HUES64 (cell line): Measurements from ENCODE around the gene MSL2. TPM values are rescaled to one million over a fixed set of nuclear protein-coding genes. Genes with fewer than 3 reads are reported as not detected.
"Not testable (repeated sequence)": the region's sequence is repeated elsewhere in the genome, so short reads cannot be mapped to it uniquely, and the experiment has no call there.

Experiments used
- H3K27ac ChIP-seq: 2 replicates; pipeline ENCODE4 v1.7.0; 2013; ENCODE audit warnings: low read depth, low read length, inconsistent platforms
- H3K27me3 ChIP-seq: 2 replicates; pipeline ENCODE4 v1.6.1; 2013; ENCODE audit warnings: mild to moderate bottlenecking, low read length; ENCODE audit not compliant: insufficient read depth
- H3K36me3 ChIP-seq: 2 replicates; pipeline ENCODE4 v1.6.1; 2013; ENCODE audit warnings: mild to moderate bottlenecking, low read length; ENCODE audit not compliant: insufficient read depth
- H3K4me1 ChIP-seq: 2 replicates; pipeline ENCODE4 v1.6.1; 2013; ENCODE audit warnings: mild to moderate bottlenecking, low read length, moderate library complexity; ENCODE audit not compliant: insufficient read depth
- H3K4me3 ChIP-seq: 2 replicates; pipeline ENCODE4 v1.5.1; 2013; ENCODE audit warnings: mild to moderate bottlenecking, low read length, moderate library complexity
- H3K9ac ChIP-seq: 2 replicates; pipeline ENCODE4 v1.6.1; 2013; ENCODE audit warnings: mild to moderate bottlenecking, low read depth, low read length
- H3K9me3 ChIP-seq: 2 replicates; pipeline ENCODE4 v1.6.1; 2013; ENCODE audit warnings: low read depth, low read length; ENCODE audit not compliant: insufficient read depth
- WGBS: fragments of 150-250, 120-280 bp; methylation state at CpG from one replicate; pipeline ENCODE4 v1.1.7; 2013; ENCODE audit warnings: missing lambda C conversion rate; 5-methylcytosine and 5-hydroxymethylcytosine counted together
- polyA plus RNA-seq, 2 experiments: library from polyadenylated mRNA; stranded (reverse); fragments of 50-300 nt; gene quantifications; one replicate each; pipeline ENCODE4 v1.2.3, GENCODE V29; 2013

The MSL2 gene
- polyA plus RNA-seq (2013, experiment 1 of 2), result 23.3 TPM
- polyA plus RNA-seq (2013, experiment 2 of 2), result 26.6 TPM

GRCh38 chr3:136196064-136196400, at the start of gene MSL2:
MSL2 (minus strand) TSS chr3:136196335; CDS start chr3:136195113, 1,222 bp downstream.
- under 1% methylated on average over 37 of the region's 37 CpGs for WGBS
- H3K4me1 ChIP-seq, result peaks cover 16% of the 10 kb centered on the region
- H3K36me3 ChIP-seq, result no peaks in the 10 kb centered on the region
- H3K9ac ChIP-seq, result peak within 1 kb of the TSS; percentile 84
- H3K9me3 ChIP-seq, result peaks cover 5% of the 10 kb centered on the region; the same call in 1 of the 2 replicates
- no peaks in the 10 kb centered on the region for H3K27me3 ChIP-seq
- H3K27ac ChIP-seq, result peak within 1 kb of the TSS; percentile 99
- H3K4me3 ChIP-seq, result peak within 1 kb of the TSS; percentile 98

- no peak overlapping the region for H3K4me3 ChIP-seq
- peaks cover 1% of the 10 kb centered on the region; the same call in 1 of the 2 replicates for H3K4me1 ChIP-seq
- 84% methylated on average over 3 of the region's 3 CpGs for WGBS
- H3K36me3 ChIP-seq, result no peaks in the 10 kb centered on the region
- H3K9ac ChIP-seq, result no peak overlapping the region
- H3K27me3 ChIP-seq, result no peaks in the 10 kb centered on the region
- H3K27ac ChIP-seq, result no peak overlapping the region
- no peaks in the 10 kb centered on the region for H3K9me3 ChIP-seq
These were observed 49.6 kb upstream of the MSL2 start for GRCh38 chr3:136245691-136246090.

- H3K4me1 ChIP-seq, result peaks cover 20% of the 10 kb centered on the region
- no peak overlapping the region for H3K27ac ChIP-seq
These were observed 43.0 kb upstream of the MSL2 start for GRCh38 chr3:136239094-136239493.

GRCh38 chr3:136237961-136238649, 42.0 kb upstream of the MSL2 start:
- Histone ChIP-seq H3K4me1 (peaks cover 20% of the 10 kb centered on the region), H3K9ac (no peak overlapping the region), H3K9me3 (no peaks in the 10 kb centered on the region), H3K27me3 (0 out of 2 replicates have a peak, but pooled peaks cover 7% of the 10 kb centered on the region), H3K4me3 (no peak overlapping the region), H3K27ac (no peak overlapping the region), H3K36me3 (no peaks in the 10 kb centered on the region)
- 54% methylated on average over 4 of the region's 4 CpGs for WGBS

More at GRCh38 chr3:136239094-136239493, 43.0 kb upstream of the MSL2 start:
- H3K9ac ChIP-seq, result no peak overlapping the region
- H3K36me3 ChIP-seq, result no peaks in the 10 kb centered on the region
- H3K9me3 ChIP-seq, result no peaks in the 10 kb centered on the region
- 0 out of 2 replicates have a peak, but pooled peaks cover 7% of the 10 kb centered on the region for H3K27me3 ChIP-seq
- no CpG with 5 or more reads among the region's 1 CpG for WGBS
- H3K4me3 ChIP-seq, result no peak overlapping the region

GRCh38 chr3:136237103-136237502, 41.0 kb upstream of the MSL2 start:
- WGBS, result 89% methylated on average over 1 of the region's 1 CpG
- Histone ChIP-seq H3K9me3 (no peaks in the 10 kb centered on the region), H3K9ac (no peak overlapping the region), H3K4me3 (no peak overlapping the region), H3K4me1 (peaks cover 20% of the 10 kb centered on the region), H3K36me3 (no peaks in the 10 kb centered on the region), H3K27me3 (0 out of 2 replicates have a peak, but pooled peaks cover 7% of the 10 kb centered on the region), H3K27ac (no peak overlapping the region)

GRCh38 chr3:136236109-136236508, 40.0 kb upstream of the MSL2 start:
- H3K36me3 ChIP-seq, result no peaks in the 10 kb centered on the region
- H3K9me3 ChIP-seq, result no peaks in the 10 kb centered on the region
- H3K27ac ChIP-seq, result no peak overlapping the region; the same call in 1 of the 2 replicates
- no peak overlapping the region for H3K4me3 ChIP-seq
- WGBS, result 35% methylated on average over 2 of the region's 2 CpGs
- H3K27me3 ChIP-seq, result 0 out of 2 replicates have a peak, but pooled peaks cover 7% of the 10 kb centered on the region
- peaks cover 20% of the 10 kb centered on the region for H3K4me1 ChIP-seq
- H3K9ac ChIP-seq, result no peak overlapping the region

GRCh38 chr3:136235545-136235944, 39.4 kb upstream of the MSL2 start:
- no peaks in the 10 kb centered on the region for H3K36me3 ChIP-seq
- H3K27me3 ChIP-seq, result 0 out of 2 replicates have a peak, but pooled peaks cover 7% of the 10 kb centered on the region
- H3K4me3 ChIP-seq, result no peak overlapping the region
- H3K4me1 ChIP-seq, result peaks cover 20% of the 10 kb centered on the region
- no peak overlapping the region for H3K9ac ChIP-seq
- 100% methylated on average over 1 of the region's 1 CpG for WGBS
- H3K27ac ChIP-seq, result no peak overlapping the region
- no peaks in the 10 kb centered on the region for H3K9me3 ChIP-seq

- WGBS, result 94% methylated on average over 2 of the region's 2 CpGs
- Histone ChIP-seq H3K27me3 (0 out of 2 replicates have a peak, but pooled peaks cover 4% of the 10 kb centered on the region), H3K27ac (no peak overlapping the region), H3K9me3 (no peaks in the 10 kb centered on the region), H3K36me3 (no peaks in the 10 kb centered on the region), H3K4me3 (no peak overlapping the region), H3K9ac (no peak overlapping the region), H3K4me1 (peaks cover 10% of the 10 kb centered on the region)
These were observed 36.3 kb upstream of the MSL2 start for GRCh38 chr3:136232413-136232812.

- peaks cover 20% of the 10 kb centered on the region for H3K9me3 ChIP-seq
- H3K27ac ChIP-seq, result not testable (repeated sequence)
- WGBS, result 93% methylated on average over 4 of the region's 4 CpGs
These were observed 26.6 kb upstream of the MSL2 start for GRCh38 chr3:136222746-136223145.

GRCh38 chr3:136211547-136211946, 15.4 kb upstream of the MSL2 start:
- Histone ChIP-seq H3K4me1 (no peaks in the 10 kb centered on the region), H3K9me3 (no peaks in the 10 kb centered on the region), H3K9ac (no peak overlapping the region), H3K4me3 (no peak overlapping the region), H3K27ac (no peak overlapping the region), H3K27me3 (no peaks in the 10 kb centered on the region), H3K36me3 (no peaks in the 10 kb centered on the region)
- WGBS, result 87% methylated on average over 2 of the region's 2 CpGs

More at GRCh38 chr3:136222746-136223145, 26.6 kb upstream of the MSL2 start:
- H3K27me3 ChIP-seq, H3K4me3 ChIP-seq, H3K4me1 ChIP-seq, H3K9ac ChIP-seq, H3K36me3 ChIP-seq: not testable (repeated sequence)

- H3K27ac ChIP-seq, result no peak overlapping the region
These were observed 13.8 kb upstream of the MSL2 start for GRCh38 chr3:136209921-136210320.

More at GRCh38 chr3:136209921-136210320, 13.8 kb upstream of the MSL2 start:
- H3K36me3 ChIP-seq, result no peaks in the 10 kb centered on the region
- H3K9me3 ChIP-seq, result no peaks in the 10 kb centered on the region
- no peak overlapping the region for H3K4me3 ChIP-seq
- no peaks in the 10 kb centered on the region for H3K27me3 ChIP-seq
- H3K9ac ChIP-seq, result no peak overlapping the region
- H3K4me1 ChIP-seq, result no peaks in the 10 kb centered on the region
